Natural killer cell (primary cell): ENCODE results near the gene PDZK1. TPM values are rescaled to one million over a fixed set of nuclear protein-coding genes. Genes with fewer than 3 reads are reported as not detected.

ENCODE experiments used
- ATAC-seq, 3 donors: fragments of 150-1000 bp in 2 of 3; fragments of 200-7000 bp in 1 of 3; cut with Tn5 transposase; 1 replicate in 1 of 3; 2 replicates in 2 of 3; pipeline ENCODE4 v1.10.0; 2021; ENCODE audit warnings: mild to moderate bottlenecking in 2 of 3, moderate library complexity in 2 of 3
- DNase-seq, 2 donors: peaks; one replicate each; pipeline versions ENCODE4 v3.0.0 to v3.0.0-alpha.2; 2013 to 2021; ENCODE audit warnings: mixed read lengths in 1 of 2
- H3K27ac ChIP-seq: one replicate; pipeline ENCODE4 v1.5.1; 2013; ENCODE audit warnings: mild to moderate bottlenecking, low read length
- H3K27me3 ChIP-seq: one replicate; pipeline ENCODE4 v1.6.1; 2013; ENCODE audit warnings: low read length; ENCODE audit not compliant: control insufficient read depth, insufficient read depth
- H3K36me3 ChIP-seq: one replicate; pipeline ENCODE4 v1.6.1; 2013; ENCODE audit warnings: low read length; ENCODE audit not compliant: control insufficient read depth, insufficient read depth
- H3K4me1 ChIP-seq: one replicate; pipeline ENCODE4 v1.6.1; 2013; ENCODE audit warnings: low read length; ENCODE audit not compliant: control insufficient read depth, insufficient read depth
- H3K4me3 ChIP-seq: one replicate; pipeline ENCODE4 v1.5.1; 2013; ENCODE audit warnings: low read length
- H3K9me3 ChIP-seq: one replicate; pipeline ENCODE4 v1.6.1; 2013; ENCODE audit warnings: low read length; ENCODE audit not compliant: control insufficient read depth, insufficient read depth
- H3K27ac Mint-ChIP-seq, 2 donors: one replicate each; pipeline ENCODE4 v1.8.0; 2022; ENCODE audit warnings: mild to moderate bottlenecking in 2 of 2, mixed read lengths in 2 of 2, moderate library complexity in 1 of 2
- H3K27me3 Mint-ChIP-seq, 2 donors: one replicate each; pipeline ENCODE4 v1.8.0; 2022; ENCODE audit warnings: low read depth in 2 of 2, mixed read lengths in 2 of 2
- H3K36me3 Mint-ChIP-seq: one replicate; pipeline ENCODE4 v1.8.0; 2022; ENCODE audit warnings: mixed read lengths
- H3K4me1 Mint-ChIP-seq, 2 donors: one replicate each; pipeline ENCODE4 v1.8.0; 2022; ENCODE audit warnings: mixed read lengths in 2 of 2
- H3K4me3 Mint-ChIP-seq: one replicate; pipeline ENCODE4 v1.8.0; 2022; ENCODE audit warnings: mild to moderate bottlenecking, moderate library complexity, mixed read lengths
- H3K9me3 Mint-ChIP-seq, 2 donors: one replicate each; pipeline ENCODE4 v1.8.0; 2022; ENCODE audit warnings: mixed read lengths in 2 of 2
- WGBS: methylation state at CpG from one replicate; pipeline ENCODE4 v1.1.7; 2013; ENCODE audit warnings: missing lambda C conversion rate; ENCODE audit not compliant: insufficient coverage; 5-methylcytosine and 5-hydroxymethylcytosine counted together
- intact Hi-C: fragments of 100-400 bp; cut with micrococcal nuclease; formaldehyde crosslinking; loops from one replicate; pipeline ENCODE4 v1.14.2; 2022
- total RNA-seq, 4 donors: library from RNA; stranded (reverse); fragments of 120-200 nt in 1 of 4; gene quantifications; one replicate each; pipeline versions ENCODE4 v1.2.3 to v1.2.4, GENCODE V29; 2013 to 2022
- TF ChIP-seq, protein P1 (sequence below): fragments of 200-600 bp; IDR thresholded peaks from one replicate; pipeline ENCODE4 v1.8.0; 2022; ENCODE audit warnings: antibody characterized with exemption

The PDZK1 gene
- total RNA-seq, 3 donors from 2014 or later (not counting 1 experiment from before 2014, with no cell fraction given) = 0.96 to 2.9 (median 1.4) TPM

DNA sequence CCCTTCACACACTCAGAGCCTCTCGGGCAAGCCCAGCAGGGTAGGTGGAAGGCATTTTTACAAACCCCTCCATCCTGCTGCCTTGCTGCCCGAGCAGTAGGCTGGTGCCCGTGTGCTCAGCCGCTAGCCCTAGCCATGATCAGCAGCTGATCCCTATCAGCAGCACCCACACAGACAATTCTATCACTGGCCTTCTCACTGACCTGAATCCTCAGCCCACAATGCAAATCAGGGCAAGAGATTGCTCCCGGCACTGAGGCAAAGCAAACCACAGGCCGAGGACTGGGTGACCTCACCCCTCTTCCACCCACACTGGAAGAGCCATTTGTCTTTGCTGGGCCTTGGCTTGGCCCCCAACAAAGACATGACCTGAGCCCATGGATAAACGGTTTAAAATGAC is 895 bp upstream of the PDZK1 start:
- no peaks in the 10 kb centered on the region for H3K9me3 Mint-ChIP-seq
- ATAC-seq (peak in 2 of 3 donors; percentile 38 to 43), DNase-seq (no peak)
- no peak overlapping the region for H3K4me3 ChIP-seq
- peaks cover 16% of the 10 kb centered on the region for H3K4me1 ChIP-seq
- peak overlapping the region; percentile 19 to 74 for H3K27ac Mint-ChIP-seq
- H3K4me1 Mint-ChIP-seq = peaks cover 24 to 29% of the 10 kb centered on the region in 2 donors
- no peaks in the 10 kb centered on the region for H3K27me3 ChIP-seq
- intact Hi-C loops = no loop called here
- no peaks in the 10 kb centered on the region for H3K36me3 ChIP-seq
- TF ChIP-seq, protein P1, sequence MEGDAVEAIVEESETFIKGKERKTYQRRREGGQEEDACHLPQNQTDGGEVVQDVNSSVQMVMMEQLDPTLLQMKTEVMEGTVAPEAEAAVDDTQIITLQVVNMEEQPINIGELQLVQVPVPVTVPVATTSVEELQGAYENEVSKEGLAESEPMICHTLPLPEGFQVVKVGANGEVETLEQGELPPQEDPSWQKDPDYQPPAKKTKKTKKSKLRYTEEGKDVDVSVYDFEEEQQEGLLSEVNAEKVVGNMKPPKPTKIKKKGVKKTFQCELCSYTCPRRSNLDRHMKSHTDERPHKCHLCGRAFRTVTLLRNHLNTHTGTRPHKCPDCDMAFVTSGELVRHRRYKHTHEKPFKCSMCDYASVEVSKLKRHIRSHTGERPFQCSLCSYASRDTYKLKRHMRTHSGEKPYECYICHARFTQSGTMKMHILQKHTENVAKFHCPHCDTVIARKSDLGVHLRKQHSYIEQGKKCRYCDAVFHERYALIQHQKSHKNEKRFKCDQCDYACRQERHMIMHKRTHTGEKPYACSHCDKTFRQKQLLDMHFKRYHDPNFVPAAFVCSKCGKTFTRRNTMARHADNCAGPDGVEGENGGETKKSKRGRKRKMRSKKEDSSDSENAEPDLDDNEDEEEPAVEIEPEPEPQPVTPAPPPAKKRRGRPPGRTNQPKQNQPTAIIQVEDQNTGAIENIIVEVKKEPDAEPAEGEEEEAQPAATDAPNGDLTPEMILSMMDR = no peak
- H3K36me3 Mint-ChIP-seq = no peaks in the 10 kb centered on the region
- WGBS = 26% methylated on average over 7 of the region's 7 CpGs
- H3K27me3 Mint-ChIP-seq = peaks cover 0 to 3% of the 10 kb centered on the region in 2 donors
- no peak overlapping the region for H3K27ac ChIP-seq
- H3K4me3 Mint-ChIP-seq = peak overlapping the region; percentile 30
- no peaks in the 10 kb centered on the region for H3K9me3 ChIP-seq

DNA sequence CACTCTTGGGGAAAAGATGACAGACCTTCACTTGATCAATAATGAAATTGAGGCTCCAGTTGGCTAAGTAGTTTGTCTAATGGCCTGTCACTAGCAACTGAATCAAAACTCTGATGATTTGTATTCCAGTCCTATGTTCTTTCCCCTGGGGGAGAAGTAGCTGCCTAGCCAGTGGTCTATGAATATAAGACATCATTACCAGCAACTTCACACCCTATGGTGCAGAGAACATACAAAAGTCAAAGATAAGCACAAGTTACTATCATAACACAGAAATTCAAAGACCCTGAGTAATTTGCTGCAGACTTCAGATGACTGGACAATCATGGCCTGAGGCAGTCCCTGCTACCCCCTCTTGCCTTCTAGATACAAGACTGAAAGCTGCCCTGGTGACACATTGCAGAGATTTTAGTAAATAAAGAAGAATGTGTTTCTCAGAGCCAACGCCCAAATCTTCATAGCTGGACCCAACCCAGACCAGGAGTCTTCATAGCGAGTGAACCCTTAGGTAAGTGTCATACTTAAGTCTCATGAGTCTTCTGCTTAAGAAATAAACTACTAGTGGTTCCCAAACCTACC is 993 bp downstream of the PDZK1 start:
- no peaks in the 10 kb centered on the region for H3K27me3 ChIP-seq
- intact Hi-C loops = no loop called here
- H3K27me3 Mint-ChIP-seq = peaks cover 0 to 2% of the 10 kb centered on the region in 2 donors
- no peaks in the 10 kb centered on the region for H3K36me3 ChIP-seq
- DNase-seq (no peak), ATAC-seq (no peak)
- H3K9me3 ChIP-seq = no peaks in the 10 kb centered on the region
- H3K27ac Mint-ChIP-seq = no peak overlapping the region
- no peak overlapping the region for H3K27ac ChIP-seq
- no peak overlapping the region for H3K4me3 ChIP-seq
- H3K9me3 Mint-ChIP-seq = no peaks in the 10 kb centered on the region
- no peaks in the 10 kb centered on the region for H3K36me3 Mint-ChIP-seq
- peaks cover 16% of the 10 kb centered on the region for H3K4me1 ChIP-seq
- 100% methylated on average over 2 of the region's 2 CpGs for WGBS
- H3K4me3 Mint-ChIP-seq = no peak overlapping the region
- H3K4me1 Mint-ChIP-seq = peaks cover 23 to 28% of the 10 kb centered on the region in 2 donors
- TF ChIP-seq, protein P1 = no peak

DNA sequence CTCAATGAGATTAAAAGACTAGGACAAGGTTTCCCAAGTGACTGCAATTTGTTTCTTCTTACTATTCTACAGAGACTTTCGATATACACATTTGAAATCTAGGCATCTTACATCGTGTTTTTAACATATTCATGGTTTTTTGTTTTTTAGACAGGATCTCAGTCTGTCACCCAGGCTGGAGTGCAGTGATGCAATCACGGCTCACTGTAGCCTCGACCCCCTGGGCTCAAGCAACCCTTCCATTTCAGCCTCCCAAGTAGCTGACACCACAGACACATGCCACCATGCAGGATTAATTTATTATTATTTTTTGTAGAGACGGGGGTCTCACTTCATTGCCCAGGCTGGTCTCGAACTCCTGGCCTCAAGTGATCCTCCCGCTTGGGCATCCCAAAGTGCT is 1.5 kb downstream of the PDZK1 start:
- Histone ChIP-seq H3K4me3 (no peak overlapping the region), H3K27me3 (no peaks in the 10 kb centered on the region), H3K4me1 (peaks cover 16% of the 10 kb centered on the region), H3K27ac (no peak overlapping the region), H3K36me3 (no peaks in the 10 kb centered on the region), H3K9me3 (no peaks in the 10 kb centered on the region)
- ATAC-seq = no peak
- Mint-ChIP-seq H3K27ac (no peak overlapping the region), H3K36me3 (no peaks in the 10 kb centered on the region), H3K9me3 (no peaks in the 10 kb centered on the region), H3K27me3 (no peaks in the 10 kb centered on the region), H3K4me1 (peaks cover 18 to 23% of the 10 kb centered on the region in 2 donors), H3K4me3 (no peak overlapping the region)
- WGBS = 95% methylated on average over 7 of the region's 7 CpGs
- TF ChIP-seq, protein P1 = no peak
- intact Hi-C loops = no loop called here
- no peak for DNase-seq

DNA sequence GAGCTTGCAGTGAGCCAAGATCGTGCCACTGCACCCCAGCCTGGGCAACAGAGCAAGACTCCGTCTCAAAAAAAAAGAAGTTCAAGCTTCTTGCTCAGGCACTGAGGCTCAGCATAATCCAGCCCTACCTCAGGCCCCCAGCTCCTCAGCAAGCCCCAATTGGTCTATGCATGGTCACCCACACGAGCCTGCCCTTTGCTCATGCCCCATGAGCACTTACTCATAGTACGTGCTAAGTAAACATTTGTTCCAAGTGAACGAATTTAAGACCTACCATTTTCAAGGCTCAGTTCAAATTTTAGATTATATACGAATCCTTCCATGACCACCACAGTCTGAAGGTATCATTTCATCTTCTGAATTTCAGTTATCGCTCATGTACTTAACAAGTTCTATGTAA is 4.3 kb downstream of the PDZK1 start:
- Mint-ChIP-seq H3K4me3 (no peak overlapping the region), H3K27ac (no peak overlapping the region), H3K9me3 (no peaks in the 10 kb centered on the region), H3K36me3 (no peaks in the 10 kb centered on the region), H3K4me1 (peaks cover 9 to 17% of the 10 kb centered on the region in 2 donors), H3K27me3 (no peaks in the 10 kb centered on the region)
- H3K27me3 ChIP-seq = no peaks in the 10 kb centered on the region
- intact Hi-C loops = no loop called here
- H3K9me3 ChIP-seq = no peaks in the 10 kb centered on the region
- H3K36me3 ChIP-seq = no peaks in the 10 kb centered on the region
- H3K4me1 ChIP-seq = peaks cover 7% of the 10 kb centered on the region
- H3K27ac ChIP-seq = no peak overlapping the region
- H3K4me3 ChIP-seq = no peak overlapping the region
- ATAC-seq = no peak
- TF ChIP-seq, protein P1 = no peak
- no peak for DNase-seq
- WGBS = 88% methylated on average over 7 of the region's 7 CpGs
